ENCODE data around the gene SLC38A1.
A peak's percentile ranks its signal among the peaks of the same experiment; 100 is the strongest.
"Not testable (repeated sequence)": the region's sequence is repeated elsewhere in the genome, so short reads cannot be mapped to it uniquely, and the experiment has no call there.

SLC38A1 gene

DNA sequence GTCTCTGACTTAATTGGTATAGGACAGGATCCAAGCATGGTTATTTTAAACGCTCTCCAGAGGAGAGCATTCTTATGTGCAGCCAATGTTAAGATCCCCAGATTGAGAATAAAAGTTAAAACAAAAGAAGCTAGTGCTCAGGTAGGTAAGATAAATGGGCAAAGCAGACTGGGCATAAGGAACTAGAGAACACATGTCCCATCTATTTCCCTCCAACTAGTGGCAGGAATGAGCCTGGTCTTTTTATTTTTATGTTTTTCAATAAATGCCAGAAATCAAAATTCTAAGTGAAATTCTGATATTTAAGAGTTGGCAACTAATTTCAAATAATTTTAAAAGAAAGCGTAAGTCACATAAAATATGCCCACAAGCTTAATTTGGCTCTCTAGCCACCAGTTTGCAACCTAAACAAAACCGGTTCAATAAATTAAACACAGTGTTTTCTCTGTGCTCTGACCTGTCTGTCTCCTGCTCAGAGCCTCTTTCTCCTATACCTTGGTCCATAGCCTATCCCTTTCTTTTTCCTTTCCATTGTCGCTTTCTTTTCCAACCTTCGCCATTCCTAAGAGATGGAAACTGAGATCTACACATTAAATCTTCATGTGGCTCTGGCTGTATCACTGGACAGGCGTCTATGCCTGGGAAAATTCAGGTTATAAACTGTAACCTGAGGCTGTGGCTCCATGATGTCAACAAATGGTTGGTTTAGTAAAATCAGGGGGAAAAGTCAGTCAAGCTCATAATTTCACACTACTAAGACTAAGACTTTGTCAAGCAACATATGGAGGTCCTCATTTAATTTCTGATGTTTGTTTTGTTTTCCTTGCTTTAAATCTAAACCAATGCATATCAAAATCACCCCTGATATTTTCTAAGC is 5.5 kb downstream of the SLC38A1 start:
- no peak for DNase-seq

DNA sequence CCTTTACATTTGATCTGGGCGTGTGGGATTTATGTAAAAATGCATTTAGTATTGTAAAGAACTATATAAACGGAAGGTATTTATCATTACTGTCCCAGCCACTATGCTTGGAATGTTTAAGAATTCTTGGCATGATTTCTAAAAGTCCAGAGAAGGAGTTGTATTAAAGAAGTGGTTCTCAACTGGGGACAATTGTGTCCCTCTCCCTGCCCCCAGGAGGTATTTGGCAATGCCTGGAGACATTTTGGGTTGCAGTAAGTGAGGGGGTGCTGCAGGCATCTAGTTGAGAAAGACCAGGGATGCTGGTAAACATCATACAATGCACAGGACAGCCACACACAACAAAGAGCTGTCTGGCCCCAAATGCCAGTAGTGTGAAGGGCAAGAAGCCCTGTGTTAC is 7.2 kb downstream of the SLC38A1 start:
- DNase-seq = no peak

DNA sequence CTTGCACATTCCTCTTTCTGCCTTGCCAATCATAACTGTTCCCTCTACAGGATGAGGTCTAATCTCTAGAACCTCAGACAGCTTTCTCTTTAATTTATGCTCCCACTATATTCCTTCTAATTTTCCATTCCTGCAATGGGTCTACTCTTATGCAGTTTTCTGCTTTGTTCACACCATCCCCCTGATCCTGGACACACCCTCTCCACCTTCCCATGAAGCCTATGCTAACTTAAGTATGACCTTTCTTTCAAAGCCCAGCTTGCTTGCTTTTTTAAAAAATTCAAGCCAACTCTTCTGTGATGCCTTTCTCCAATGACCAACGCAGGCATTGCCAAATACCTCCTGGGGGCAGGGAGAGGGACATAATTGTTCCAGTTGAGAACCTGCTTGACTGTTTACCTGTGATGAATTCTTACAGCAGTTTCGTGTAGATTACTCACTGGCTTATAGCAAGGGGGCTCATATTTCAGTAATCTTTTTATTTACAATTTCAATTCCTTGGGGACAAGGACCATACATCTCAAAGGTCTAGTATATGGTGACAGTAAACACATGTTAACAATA is 7.8 kb downstream of the SLC38A1 start:
- no peak for DNase-seq

DNA sequence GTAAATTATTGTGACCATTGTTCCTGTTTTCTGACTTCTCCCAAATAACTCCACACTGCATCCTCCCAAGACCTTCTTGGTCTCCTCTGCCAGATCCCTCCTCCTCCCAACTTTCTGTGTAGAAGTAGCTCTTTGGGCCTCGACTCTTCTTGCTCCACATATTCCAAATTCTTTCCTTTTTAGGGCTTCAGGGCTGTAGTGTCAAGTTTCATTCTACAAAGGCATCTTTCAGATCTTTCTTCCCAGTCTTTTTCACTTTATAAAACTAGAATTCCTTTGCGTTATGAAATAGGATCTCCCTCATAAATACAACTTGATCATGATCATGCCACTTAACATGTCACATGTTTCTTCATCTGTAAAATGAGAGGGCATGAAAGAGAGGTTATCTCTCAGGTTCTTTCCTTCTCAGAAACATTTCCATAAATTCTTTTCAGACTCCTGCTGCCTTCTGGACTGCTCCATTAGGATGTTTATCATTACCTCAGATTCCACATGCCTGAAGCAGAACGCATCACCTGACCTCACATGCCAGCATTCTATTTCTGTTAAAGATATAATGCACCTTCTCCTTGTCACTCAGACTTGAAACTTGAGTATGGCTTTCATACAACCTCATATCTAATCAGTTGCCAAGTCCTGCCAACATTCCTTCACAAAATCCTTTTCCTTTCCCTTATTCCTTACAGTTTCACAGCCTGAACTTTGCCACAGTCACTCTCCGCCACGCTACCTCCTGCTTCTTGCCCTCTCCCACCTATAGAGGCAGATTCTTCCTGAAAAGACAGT is 8.5 kb downstream of the SLC38A1 start:
- no peak for DNase-seq

DNA sequence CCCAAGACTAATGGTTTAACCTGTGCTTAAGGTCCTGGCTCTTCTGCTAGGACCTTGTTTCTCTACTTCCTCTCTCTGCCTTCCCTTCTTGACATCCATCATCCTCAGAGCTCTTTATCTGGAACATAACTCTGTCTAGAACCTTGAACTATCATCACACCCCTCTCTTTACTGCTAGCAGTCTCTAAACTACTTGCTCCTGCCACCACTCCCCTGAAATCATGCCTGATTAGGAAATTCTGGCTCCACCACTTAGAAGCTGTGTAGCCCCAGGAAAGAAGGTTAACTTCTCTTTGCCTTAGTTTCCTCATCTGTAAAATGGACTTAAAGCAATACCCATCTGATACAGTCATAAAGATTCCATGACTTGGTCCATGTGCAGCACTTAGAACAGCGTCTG is 9.1 kb downstream of the SLC38A1 start:
- DNase-seq = no peak

DNA sequence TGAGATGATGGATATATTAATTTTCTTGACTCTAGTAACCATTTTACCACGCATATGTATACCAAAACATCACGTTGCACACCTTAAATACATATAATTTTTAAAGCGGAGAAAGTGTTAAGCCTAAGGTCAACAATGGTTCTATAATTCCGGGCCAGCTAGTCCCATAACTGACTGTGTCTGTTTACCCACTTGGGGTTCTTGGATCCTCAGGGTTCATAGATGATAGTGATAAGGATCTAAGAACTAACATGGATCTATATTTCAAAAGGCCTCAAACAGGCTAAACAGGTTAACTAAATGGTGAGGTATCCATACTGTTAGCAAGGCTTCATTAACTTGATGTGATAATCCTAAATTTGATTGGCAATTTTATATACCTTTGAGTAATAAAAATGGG is 9.8 kb downstream of the SLC38A1 start:
- no peak for DNase-seq

DNA sequence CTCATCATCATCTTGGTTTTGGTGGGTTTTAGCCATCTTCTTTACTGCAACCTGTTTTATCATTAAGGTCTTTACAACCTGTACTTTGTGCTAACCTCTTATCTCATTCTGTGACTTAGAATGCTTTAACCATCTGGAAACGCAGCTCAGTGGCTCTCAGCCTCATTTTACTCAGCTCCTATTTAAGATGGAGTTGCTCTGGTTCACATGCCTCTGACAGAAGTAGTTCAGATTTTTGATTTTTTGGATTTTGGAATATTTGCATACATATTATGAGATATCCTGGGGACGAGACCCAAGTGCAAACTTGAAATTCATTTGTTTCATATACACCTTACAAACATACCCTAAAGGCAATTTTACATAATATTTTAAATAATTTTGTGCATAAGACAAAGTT is 10.7 kb downstream of the SLC38A1 start:
- DNase-seq = no peak

DNA sequence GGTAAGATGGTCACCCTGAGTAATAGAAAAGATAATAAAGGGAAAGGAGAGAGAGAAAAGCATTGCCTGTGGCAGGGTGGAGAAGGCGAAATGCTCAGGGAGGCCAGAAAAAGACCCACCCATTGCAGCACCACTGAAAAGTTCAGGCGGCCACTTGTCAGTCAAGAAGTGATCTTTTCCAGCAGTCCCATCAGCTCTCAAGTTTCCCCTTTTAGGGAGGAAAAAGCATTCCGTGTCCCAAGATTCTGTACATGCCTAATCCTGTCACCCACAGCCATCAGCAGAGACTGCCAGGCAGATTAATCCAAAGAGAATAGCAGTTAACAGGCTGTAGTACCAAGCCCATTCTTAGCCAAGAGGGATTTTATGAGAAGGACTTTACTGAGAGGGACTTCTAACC is 11.9 kb downstream of the SLC38A1 start:
- no peak for DNase-seq

DNA sequence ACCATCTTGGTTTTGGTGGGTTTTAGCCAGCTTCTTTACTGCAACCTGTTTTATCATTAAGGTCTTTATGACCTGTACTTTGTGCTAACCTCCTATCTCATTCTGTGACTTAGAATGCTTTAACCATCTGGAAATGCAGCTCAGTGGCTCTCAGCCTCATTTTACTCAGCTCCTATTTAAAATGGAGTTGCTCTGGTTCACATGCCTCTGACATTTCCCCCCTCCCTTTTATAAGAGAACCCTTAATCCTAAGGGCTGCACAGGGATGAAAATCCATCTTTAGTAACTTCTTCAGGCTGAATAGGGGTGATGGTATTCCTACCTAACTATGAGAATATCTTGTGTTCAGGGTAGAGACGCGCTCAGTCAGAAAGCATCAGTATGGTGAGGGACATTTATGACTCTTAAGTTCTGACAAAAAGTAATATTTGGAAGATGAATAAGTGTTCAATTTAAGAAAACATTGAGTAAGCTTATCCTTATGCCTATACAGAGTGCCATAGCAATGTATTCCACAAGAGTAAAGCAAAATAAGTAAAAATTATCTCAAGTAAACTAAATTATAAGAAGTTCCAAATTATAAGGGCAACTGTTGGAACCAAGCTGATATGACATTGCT is 15.2 kb downstream of the SLC38A1 start:
- DNase-seq = no peak

DNA sequence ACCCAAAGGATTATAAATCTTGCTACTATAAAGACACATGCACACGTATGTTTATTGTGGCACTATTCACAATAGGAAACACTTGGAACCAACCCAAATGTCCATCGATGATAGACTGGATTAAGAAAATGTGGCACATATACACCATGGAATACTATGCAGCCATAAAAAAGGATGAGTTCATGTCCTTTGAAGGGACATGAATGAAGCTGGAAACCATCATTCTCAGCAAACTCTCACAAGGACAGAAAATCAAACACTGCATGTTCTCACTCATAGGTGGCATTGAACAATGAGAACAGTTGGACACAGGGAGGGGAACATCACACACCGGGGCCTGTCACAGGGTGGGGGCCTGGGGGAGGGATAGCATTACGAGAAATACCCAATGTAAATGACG is 16.8 kb downstream of the SLC38A1 start:
- not testable (repeated sequence) for DNase-seq

DNA sequence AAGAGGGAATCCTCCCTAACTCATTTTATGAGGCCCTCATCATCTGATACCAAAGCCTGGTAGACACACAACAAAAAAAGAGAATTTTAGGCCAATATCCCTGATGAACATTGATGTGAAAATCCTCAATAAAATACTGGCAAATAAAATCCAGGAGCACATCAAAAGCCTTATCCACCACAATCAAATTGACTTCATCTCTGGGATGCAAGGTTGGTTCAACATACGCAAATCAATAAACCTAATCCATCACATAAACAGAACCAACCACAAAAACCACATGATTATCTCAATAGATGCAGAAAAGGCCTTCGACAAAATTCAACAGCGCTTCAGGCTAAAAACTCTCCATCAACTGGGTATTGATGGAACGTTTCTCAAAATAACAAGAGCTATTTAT is 18.9 kb downstream of the SLC38A1 start:
- not testable (repeated sequence) for DNase-seq

DNA sequence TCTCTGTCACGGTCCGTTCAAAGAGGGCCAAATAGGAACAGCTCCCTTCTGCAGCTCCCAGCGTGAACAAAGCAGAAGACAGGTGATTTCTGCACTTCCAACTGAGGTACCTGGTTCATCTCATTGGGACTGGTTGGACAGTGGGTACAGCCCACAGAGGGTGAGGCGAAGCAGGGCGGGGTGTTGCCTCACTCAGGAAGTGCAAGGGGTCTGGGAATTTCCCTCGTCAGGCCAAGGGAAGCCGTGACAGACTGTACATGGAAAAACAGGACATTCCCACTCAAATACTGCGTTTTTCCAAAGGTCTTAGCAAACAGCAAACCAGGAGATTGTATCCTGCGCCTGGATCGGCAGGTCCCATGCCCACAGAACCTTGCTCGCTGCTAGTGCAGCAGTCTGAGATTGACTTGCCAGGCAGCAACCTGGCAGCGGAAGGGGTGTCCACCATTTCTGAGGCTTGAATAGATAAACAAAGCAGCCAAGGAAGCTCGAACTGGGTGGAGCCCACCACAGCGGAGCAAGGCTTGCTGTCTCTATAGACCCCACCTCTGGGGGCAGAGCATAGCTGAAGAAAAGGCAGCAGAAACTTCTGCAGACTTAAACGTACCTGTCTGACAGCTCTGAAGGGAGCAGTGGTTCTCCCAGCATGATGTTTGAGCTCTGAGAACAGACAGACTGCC is 22.7 kb downstream of the SLC38A1 start:
- no peak for DNase-seq

DNA sequence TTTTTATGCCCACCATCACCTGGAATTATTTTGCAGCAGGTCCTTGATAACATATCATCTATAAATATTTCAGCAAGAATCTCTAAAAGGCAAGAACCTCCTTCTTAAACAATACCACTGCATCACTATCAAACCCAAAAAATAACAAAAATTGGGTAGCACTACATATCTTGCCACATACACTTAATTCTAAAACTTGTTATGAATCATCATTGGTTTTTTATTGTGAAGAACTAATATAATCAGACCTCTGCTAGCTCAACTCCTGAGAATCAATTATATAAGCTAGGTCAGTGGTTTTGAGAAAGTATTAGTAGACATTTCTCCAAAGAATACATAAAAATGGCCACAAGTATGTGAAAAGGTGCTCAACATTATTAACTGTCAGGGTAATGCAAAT is 23.8 kb downstream of the SLC38A1 start:
- no peak for DNase-seq

DNA sequence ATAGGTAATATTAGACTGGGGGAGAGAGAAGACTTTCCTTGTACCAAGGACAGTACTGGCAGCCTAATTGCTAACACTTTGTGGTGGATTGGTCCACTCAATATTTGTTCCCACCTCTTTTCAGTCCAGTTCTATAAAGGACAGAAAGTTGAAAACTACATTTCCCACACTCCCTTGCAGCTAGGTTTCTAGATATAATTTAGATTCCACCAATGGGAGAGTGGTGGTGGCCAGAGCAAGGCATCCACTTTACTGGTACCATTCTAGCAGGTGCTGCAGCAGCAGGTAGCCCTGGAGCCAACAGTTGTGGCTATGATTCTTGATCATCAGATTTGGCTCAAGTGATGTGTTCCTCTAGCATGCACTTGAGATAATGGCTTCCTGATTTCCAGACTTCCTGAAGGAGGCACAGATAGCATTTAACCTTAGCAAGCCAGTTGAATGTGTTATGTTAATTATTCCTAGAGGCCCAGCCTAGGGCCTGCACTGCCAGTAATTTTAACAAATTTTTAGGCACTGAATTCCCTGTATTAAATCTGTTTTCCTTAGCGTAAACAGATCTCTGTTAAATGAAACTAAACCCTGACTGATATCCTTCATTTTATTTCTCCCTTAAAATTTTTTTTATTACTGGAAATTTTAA is 24.4 kb downstream of the SLC38A1 start:
- DNase-seq = no peak

DNA sequence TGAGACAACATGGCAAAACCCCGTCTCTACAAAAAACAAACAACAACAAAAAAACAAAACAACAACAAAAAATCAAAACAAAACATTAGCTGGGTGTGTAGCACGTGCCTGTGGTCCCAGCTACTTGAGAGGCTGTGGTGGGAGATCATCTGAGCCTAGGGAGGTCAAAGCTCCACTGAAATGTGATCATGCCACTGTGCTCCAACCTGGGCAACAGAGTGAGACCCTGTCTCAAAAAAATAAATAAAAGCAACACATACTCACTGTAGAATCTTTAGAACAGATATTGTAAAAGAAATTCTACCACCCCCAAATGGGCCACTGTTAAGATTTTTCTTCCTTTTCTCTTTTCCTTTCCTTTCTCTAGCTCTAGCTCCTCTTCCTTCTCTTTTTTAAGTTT is 26.3 kb downstream of the SLC38A1 start:
- DNase-seq = no peak

DNA sequence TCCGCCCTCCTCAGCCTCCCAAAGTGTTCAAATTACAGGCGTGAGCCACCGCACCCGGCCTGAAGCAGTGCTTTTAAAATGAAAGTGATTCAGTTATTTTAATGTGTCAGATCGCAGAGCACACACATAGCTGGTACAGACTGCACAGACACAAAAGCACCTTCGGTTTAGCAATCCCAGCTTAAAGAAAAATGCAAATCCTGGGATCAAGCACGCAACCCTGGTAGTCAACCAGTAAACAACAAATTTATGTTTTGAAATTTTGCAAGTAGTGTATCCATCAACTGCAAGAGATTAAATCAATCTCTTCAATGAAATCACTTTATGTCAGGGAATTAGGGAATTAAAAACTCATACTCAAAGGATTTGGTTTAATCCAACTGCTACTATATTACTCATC is 28.4 kb downstream of the SLC38A1 start:
- no peak for DNase-seq

DNA sequence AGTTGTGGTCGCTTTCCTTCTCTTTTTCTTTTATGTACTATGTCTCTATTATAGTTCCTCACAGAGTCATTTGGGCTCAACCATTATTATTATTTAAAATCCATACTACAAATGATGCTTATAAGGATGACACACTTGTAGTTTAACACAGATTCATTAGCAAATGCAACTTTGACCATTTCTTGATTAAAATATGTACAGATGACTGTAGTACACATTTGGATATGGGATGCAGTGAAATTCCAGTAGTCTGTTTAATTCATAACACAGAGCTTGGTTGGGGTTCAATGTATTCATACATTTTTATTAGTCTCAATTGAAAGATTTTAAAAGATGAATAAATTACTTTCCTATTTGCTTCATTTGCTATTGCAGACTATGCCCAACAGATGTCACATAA is 30.0 kb downstream of the SLC38A1 start:
- DNase-seq = no peak

DNA sequence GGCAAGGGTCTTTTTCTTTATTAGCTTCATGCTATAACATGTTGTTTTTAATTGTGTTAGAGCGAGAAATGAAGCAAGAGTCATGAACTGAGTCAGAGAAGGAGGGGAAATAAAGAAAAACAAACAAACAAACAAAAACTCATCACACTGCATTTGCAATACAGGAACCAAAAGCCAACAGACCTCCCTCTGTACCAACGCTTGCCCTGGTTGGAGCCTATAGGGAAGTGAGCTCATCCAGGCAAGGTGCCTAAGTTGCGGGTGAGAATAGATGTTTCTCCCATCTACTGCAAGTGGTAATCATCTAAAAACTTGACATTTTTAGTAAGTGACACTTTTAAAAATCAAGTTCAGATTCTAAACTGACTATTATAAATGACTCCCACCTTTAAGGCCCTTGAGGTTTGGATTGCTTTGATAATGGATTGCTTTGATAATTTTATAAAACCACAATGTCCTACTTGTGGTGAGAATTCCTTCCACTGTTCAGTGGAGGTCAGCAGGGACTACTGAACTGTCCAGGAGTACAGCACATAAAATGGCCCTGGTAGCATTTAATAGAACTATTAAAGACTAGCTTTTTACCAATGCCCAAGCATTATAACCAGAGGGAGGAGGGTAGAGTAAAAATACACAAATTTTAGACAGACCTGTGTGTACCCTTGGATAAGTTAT is 31.3 kb downstream of the SLC38A1 start:
- no peak for DNase-seq

DNA sequence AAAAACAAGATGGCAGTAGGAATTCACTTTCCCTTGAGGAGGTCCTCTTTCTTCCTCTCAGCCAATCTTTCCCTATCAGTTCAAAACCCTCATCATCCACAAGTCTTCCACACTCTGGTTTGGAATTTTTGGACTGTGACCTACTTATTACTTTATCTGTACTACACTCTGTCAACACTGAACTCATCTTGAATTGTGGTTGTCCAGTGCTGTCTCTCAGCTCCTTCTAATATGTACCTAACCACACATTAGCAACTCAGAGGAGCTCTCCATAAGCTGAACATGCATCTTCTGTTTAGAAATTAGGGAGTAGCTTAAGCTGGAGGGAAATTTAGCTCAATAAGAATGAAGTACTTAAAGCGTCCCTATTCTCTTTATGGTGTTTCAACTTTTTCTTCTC is 34.8 kb downstream of the SLC38A1 start:
- no peak for DNase-seq

DNA sequence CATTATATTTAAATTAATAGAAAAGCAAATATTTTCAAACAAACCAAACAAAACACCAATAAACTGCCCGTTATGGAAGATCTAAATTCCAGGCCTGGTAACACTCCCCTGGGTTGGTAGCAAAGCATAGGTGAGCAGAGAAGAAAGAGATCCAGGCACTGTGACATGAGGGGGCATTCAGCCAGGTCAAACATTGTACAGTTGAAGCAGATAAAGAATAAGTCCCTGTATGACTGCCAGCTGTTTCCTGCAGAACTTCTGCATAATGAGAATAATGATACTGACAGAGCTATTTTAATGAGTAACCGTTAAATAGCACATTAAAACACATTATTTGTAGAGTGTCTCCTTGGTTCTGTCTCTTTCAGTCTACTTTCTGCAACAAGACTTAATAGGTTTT is 35.4 kb downstream of the SLC38A1 start:
- DNase-seq = peak; percentile 48

DNA sequence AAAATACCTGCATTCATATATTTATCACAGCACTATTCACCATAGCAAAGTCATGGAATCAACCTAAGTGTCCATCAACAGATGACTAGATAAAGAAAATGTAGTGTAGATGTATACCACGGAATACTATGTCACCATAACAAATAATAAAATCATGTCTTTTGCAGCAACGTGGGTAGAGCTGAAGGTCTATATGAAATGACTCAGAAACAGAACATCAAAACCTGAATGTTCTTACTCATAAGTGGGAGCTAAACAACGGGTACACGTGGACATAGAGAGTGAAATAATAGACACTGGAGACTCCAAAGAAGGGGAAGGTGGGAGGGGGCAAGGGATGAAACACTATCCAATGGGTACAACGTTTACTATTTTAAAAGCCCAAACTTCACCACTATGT is 37.9 kb downstream of the SLC38A1 start:
- DNase-seq = no peak

DNA sequence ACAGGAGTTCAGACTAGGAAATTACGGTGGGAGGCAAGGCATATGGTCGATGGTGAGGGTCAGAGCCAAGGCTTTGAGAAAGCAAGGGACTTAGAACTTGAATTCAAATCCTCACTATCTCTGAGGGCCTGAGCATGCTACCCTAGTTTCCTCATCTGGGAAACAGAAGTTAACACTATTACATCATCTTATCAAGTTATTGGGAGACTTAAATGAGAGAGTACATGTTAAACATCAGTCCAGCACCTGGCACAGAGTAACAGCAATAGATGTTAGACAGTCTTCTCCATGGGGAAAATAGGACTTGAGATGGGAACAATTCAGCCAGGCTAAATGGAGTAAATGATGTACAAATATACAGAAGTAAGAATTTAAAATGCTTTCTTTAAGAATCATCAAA is 38.5 kb downstream of the SLC38A1 start:
- no peak for DNase-seq

Measured in NCI-H1105 (cell line).